SK-N-SH treated with all-trans-retinoic acid at 6 μM for 48 hours (cell line): ENCODE measurements around the gene ZNF469.

Experiments used
- CREB5 ChIP-seq: fragments of 250-450 bp; sonication (Bioruptor Pico); IDR thresholded peaks from 2 replicates; pipeline ENCODE4 v1.5.1; 2020; ENCODE audit warnings: low read depth, mild to moderate bottlenecking, moderate library complexity
- ISL1 ChIP-seq: fragments of 250-450 bp; sonication (Bioruptor Pico); IDR thresholded peaks from 2 replicates; pipeline ENCODE4 v2.1.2; 2022; ENCODE audit warnings: mild to moderate bottlenecking, moderate library complexity
- OSR1 ChIP-seq: fragments of 250-450 bp; sonication (Bioruptor Pico); IDR thresholded peaks from 2 replicates; pipeline ENCODE4 v1.8.0; 2022; ENCODE audit warnings: moderate library complexity, mild to moderate bottlenecking, inconsistent platforms
- PATZ1 ChIP-seq: fragments of 250-450 bp; sonication (Bioruptor Pico); IDR thresholded peaks from 2 replicates; pipeline ENCODE4 v1.8.0; 2020; ENCODE audit warnings: mild to moderate bottlenecking, moderate library complexity, borderline replicate concordance
- RARB ChIP-seq: fragments of 250-450 bp; sonication (Bioruptor Pico); IDR thresholded peaks from 2 replicates; pipeline ENCODE4 v1.8.0; 2021; ENCODE audit warnings: mild to moderate bottlenecking, moderate library complexity
- SNAI2 ChIP-seq: fragments of 250-450 bp; sonication (Bioruptor Pico); IDR thresholded peaks from 2 replicates; pipeline ENCODE4 v1.5.0; 2020; ENCODE audit warnings: mild to moderate bottlenecking, moderate library complexity
- TCF4 ChIP-seq: fragments of 250-450 bp; sonication (Bioruptor Pico); IDR thresholded peaks from 2 replicates; pipeline ENCODE4 v1.8.0; 2021; ENCODE audit warnings: mild to moderate bottlenecking, moderate library complexity, borderline replicate concordance
- ZFP3 ChIP-seq: fragments of 250-450 bp; sonication (Bioruptor Pico); IDR thresholded peaks from 2 replicates; pipeline ENCODE4 v1.5.0; 2020; ENCODE audit warnings: mild to moderate bottlenecking, moderate library complexity
- ZNF70 ChIP-seq: fragments of 450-650 bp; formaldehyde crosslinking; IDR thresholded peaks from 2 replicates; pipeline ENCODE4 v1.5.0; 2020; ENCODE audit warnings: mild to moderate bottlenecking, moderate library complexity
- ZNF8 ChIP-seq: fragments of 450-650 bp; formaldehyde crosslinking; IDR thresholded peaks from 2 replicates; pipeline ENCODE4 v1.5.0; 2020; ENCODE audit warnings: mild to moderate bottlenecking, moderate library complexity
- TF ChIP-seq, protein P1 (sequence below): fragments of 250-450 bp; sonication (Bioruptor Pico); IDR thresholded peaks from 2 replicates; pipeline ENCODE4 v1.5.1; 2021; ENCODE audit warnings: mild to moderate bottlenecking, moderate library complexity

DNA sequence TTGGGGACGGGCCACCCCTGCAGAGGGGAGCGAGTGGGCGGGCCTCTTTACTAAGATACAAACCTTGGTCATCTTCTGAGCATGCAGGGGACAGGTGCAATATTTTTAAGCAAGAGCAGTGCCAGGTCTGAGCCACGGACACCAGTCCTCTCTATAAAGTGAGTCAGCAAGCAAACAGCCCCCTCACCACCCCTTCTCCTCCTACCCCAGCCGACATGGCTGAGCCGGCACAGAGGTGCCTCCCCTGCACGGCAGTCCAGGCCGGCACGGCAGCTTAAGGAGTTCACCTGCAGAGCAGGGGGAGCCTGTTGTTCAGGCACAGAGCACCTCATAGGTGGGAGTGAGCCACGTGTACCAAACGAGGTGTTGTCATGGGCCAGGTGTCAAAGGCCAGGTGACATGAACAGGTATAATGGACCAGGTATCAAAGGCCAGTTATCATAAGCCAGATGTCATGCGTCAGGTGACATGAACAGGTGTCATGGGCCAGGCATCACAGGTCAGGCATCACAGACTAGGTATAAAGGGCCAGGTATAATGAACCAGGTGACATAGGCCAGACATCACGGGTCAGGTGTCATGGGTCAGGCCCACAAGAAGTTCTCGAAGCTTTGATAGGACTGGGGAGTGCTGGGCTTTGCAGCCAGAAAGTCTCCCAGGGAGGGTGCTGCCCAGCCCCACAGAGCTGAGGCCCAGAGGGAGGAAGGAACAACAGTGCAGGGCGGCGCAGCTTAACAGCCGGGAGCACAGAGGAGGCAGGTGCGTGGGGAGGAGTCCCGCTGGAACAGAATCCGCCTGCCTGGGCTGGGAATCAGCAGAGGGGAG lies 42.6 kb upstream of the ZNF469 start:
- TF ChIP-seq ZNF8 (CRISPR knock-in tag) (no peak), OSR1 (CRISPR knock-in tag) (no peak), ZNF70 (CRISPR knock-in tag) (no peak), ZFP3 (CRISPR knock-in tag) (no peak), ISL1 (CRISPR knock-in tag) (no peak), PATZ1 (CRISPR knock-in tag) (no peak), TCF4 (CRISPR knock-in tag) (no peak), RARB (no peak), SNAI2 (CRISPR knock-in tag) (no peak), CREB5 (CRISPR knock-in tag) (no peak)
- TF ChIP-seq, protein P1, sequence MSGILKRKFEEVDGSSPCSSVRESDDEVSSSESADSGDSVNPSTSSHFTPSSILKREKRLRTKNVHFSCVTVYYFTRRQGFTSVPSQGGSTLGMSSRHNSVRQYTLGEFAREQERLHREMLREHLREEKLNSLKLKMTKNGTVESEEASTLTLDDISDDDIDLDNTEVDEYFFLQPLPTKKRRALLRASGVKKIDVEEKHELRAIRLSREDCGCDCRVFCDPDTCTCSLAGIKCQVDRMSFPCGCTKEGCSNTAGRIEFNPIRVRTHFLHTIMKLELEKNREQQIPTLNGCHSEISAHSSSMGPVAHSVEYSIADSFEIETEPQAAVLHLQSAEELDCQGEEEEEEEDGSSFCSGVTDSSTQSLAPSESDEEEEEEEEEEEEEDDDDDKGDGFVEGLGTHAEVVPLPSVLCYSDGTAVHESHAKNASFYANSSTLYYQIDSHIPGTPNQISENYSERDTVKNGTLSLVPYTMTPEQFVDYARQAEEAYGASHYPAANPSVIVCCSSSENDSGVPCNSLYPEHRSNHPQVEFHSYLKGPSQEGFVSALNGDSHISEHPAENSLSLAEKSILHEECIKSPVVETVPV: no peak
